HG03060 (cell line): ENCODE measurements around the gene U2AF2.

Experiments
- ATAC-seq: cut with Tn5 transposase; IDR thresholded peaks from one replicate; pipeline ENCODE4 v1.9.1; 2021; ENCODE audit warnings: low read depth, moderate number of reproducible peaks; ENCODE audit not compliant: unreplicated experiment

U2AF2 gene

DNA sequence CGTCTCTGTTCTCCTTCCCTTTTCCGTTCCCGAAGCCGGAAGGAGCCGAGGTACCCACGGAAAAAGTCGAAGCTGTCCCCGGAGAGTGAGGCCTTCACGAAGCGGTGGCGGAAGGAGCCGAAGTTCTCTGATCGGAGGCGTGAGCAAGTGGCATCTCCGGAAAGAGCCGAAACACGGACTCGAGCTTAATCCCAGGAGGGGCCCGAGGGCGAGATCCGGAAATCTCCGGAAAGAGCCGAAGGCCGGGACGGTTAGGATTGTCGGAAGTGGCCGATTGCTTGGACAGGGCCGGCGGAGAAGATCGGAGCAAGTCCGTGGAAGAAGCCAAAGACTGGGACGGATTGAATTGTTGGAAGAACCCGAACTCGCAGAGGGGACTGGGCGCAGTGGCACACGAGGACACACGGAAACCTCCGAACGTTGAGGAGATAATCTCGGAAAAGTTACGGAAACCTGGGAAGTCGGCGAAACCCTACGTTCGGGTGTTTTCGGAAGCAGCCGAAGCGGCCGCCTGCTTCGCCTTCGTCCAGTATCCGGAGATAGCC, 440 bp upstream of the U2AF2 start:
- peak; percentile 38 for ATAC-seq

DNA sequence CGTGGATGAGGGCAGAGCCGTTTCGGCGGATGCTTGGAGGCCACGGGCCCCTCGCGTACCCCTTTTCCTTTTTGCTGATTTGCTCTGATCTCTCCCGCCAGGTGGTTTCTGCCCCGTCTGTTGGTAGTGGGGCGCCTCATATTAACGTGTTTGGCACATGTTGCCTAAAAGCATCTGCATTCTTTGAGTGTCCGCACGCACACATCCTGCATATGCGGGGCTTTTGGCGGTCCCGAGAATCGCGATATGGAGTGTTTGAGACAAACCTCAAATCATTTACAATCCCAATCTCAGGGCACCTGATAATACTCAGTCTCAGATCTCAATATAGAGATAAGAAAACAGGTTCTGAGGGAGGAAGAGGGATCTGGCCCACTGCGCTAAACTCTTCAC, 809 bp downstream of the U2AF2 start:
- no peak for ATAC-seq

DNA sequence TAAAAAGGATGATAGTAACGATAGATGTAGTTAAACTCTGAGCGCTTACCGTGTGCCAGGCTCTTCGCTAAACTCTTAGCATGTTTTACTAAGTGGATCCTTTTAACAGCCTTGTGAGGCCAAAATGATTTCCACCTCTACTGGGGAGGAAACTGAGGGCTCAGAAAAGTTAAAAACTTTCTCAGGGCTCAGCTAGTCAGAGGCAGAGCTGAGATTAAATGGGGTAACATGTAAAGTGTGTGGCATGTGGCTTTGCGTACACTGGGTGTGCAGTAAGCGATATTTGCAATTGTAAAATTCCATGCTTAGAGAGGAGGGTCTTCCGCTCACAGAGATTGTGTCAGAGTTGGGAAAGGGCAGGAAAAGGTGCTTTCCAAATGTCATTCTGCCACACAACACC, 1.7 kb downstream of the U2AF2 start:
- no peak for ATAC-seq

DNA sequence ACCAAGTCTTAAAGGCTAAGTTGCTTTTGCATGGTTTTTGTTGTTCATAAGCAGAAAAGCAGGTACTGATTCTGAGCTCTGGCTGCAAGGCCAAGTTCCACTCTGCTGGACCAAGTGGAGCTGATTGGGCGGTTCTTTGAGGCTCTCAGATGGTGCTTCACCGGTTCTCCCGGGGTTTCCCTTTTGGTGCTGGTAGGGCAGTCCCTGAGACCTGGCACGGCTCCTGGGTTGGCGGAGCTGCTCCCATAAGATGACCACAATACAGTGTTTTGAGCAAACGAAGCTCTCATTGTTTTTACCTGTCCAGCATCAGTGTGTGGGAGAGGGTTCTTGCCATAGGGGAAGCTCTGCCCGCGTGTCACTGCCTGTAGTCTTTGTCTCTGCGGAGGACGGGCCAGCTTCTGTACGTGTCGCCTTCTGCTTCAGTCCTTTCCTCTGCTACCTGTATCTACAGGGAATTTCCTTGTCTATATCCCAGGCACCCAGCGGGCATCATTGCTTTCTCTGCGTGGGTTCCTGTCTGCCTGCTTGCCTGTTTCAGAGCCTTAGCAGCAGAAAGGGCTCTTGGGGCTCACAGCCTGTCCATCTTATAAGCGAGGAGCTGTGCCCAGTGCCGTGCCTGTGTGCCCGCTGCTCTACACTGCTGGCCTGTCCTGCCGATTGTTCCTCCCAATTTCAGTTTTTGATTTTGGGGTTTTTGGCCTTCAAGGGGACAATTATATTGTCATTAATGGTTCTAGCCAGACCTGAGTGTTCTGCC, 2.3 kb downstream of the U2AF2 start:
- ATAC-seq = no peak

DNA sequence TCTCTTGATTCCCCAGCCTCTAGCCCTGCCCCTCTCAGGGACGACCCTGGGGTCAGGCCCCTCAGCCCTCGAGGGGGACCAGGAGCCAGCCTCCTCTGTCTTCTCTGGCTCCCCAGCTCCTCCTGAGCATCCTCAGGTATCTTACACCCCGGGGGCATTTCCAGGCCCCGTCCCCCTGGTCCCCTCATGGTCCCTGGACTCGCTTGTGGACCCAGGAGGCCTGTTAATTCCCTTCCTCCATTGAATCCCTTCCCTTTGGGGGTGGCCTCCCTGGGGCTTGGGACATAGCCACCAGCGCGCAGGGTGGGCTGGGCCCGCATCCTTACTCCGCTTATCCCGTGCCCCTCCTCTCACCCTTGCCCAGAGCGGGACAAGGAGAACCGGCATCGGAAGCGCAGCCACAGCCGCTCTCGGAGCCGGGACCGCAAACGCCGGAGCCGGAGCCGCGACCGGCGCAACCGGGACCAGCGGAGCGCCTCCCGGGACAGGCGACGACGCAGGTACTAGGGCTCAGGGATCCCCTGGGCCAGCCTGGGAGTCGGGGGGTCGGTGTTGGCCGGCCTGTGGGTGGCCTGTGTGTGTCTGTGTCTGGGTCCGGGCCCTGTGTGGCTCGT, 4.1 kb downstream of the U2AF2 start:
- no peak for ATAC-seq

DNA sequence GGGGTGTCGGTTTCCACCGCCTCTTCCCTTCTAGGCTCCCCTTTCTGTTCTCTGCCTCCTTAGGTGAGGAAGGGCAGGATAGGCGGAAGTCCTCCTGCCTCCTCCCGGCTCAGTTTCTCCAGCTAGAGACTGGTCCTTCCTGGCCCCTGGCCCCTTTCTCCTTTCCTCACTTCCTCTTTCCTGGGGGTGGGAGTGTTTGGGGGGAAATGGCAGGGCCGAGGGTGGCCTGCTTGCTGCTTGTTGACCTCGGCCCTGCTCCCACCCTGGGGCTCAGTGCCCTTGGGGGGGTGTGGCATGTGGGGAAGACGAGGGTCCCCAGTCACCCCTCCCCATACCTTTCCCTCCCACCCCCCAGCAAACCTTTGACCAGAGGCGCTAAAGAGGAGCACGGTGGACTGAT, 5.0 kb downstream of the U2AF2 start:
- no peak for ATAC-seq

DNA sequence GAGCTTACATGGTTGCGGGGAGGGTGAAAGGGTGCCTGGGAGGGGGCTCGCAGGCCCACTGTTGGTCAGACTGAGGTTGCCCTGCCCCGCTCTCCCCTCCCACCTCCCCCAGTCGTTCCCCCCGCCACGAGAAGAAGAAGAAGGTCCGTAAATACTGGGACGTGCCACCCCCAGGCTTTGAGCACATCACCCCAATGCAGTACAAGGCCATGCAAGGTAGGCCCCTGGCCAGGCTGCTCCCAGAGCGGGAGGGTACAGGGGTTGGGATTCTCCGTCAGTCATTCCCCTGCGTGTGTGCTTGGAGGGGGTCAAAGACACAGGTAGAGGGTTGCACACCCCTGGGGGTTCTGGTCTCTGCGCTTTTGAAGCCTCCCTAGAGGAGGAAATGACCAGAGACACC, 5.6 kb downstream of the U2AF2 start:
- no peak for ATAC-seq

DNA sequence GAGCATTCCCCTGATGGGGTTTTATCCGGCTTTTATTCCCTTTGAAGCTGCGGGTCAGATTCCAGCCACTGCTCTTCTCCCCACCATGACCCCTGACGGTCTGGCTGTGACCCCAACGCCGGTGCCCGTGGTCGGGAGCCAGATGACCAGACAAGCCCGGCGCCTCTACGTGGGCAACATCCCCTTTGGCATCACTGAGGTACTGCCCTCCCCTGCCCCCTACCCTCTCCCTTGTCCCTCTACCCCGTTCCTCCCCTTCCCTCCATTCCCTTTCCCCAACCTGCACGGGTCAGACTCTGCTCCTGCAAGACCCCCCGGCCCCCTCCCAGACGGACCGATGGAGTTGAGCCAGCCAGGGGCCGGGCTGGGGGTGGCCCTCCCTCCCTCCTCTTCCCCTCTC, 6.2 kb downstream of the U2AF2 start:
- no peak for ATAC-seq

DNA sequence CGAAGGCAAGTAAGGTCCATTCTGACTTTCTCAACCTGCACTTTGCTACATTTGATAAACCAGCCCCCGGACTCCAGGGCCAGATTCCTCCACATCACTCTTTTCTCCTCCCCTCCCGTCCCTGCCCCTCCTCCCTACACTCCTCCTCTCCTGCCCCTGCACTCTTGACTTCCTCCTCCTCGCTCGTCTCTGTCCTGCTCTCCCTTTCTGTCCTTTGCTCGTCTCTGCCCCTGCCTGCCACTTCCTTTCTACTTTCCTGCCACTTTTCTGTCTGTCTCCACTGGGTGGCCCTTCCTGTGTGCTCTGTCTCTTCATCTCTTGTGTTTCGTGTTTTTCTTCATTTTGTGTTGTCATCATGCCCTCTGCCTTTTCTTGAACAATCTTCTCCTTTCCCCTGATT, 7.0 kb downstream of the U2AF2 start:
- no peak for ATAC-seq

DNA sequence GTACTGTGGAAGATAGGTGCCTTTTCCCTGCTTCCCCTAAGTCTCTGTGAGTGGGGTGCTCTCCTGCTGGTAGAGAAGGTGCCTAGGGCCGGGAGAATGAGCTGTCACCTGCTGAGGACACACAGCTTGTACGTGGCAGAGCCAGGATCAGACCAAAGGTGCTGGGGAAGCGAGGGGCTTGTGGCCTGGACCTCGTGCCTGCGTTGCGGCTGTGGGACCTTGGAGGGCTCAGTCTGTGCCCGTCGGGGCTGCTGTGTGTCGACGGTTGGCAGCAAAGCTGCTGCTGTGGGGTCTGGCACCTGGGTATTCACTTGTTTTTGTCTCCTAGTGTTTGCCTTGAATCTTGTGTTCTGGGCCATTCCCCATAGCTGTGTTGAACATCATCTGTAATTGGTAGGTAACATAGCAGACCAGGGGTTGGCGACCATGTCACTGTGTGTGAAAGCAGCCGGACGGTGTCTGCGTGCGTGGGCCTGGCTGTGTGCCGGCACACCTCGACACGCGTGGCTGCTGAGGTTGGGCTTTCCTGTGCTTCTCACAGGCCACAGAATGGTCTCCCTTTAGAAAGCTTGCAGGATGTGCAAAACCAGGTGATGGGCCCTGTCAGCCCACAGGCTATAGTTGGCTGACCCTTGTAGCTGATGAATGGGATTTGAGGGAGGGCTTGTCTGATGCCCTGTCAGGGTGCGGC, 9.2 kb downstream of the U2AF2 start:
- no peak for ATAC-seq

DNA sequence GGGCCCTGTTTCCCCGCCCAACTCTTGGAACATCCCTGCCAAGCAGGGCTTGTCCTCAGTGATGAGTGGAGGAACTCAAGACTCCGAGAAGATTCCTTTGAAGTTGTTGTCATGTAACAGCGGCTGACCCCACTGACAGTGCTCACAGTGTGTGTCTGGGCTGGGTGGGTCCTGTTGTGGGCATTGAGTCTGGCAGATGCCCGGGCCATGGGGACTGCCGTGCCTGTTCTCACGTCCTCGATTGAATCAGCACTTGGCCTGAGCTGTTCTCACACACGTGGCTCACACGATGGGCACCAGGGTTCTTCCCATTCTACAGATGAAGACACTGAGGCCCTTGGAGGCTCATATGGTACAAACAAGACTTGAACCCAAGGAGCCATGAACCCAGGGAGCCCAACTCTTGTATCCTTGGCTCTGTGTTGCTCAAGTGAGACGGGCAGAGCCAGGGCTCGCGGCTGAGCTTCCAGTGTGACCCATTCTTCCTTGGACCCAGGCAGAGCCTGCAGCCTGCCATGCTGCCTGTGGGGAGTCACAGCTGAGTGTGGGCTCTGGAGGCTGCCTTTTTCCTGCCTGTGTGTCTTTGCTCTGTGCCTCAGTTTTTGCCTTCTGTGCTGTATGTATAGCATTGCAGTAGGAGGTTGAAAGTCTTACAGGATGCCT, 11.6 kb downstream of the U2AF2 start:
- no peak for ATAC-seq

DNA sequence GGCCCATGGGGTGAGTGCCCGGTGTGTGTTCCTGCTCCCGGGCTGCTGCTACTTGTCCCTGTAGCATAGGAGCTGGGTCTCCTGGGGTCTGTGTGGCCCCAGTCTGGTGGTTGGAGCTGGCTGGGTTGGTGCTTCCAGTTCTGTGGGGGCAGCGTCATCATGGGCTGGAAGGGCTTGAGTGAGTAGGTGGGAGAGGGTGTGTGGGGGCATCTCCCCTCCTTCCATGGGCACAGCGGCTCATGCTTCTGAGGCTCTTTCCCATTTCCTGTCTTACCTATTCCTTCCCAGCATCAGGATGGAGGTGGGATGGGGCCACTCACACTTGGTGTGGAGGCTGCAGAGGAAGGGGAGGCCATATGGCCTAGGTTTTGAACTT, 12.2 kb downstream of the U2AF2 start:
- ATAC-seq = no peak

DNA sequence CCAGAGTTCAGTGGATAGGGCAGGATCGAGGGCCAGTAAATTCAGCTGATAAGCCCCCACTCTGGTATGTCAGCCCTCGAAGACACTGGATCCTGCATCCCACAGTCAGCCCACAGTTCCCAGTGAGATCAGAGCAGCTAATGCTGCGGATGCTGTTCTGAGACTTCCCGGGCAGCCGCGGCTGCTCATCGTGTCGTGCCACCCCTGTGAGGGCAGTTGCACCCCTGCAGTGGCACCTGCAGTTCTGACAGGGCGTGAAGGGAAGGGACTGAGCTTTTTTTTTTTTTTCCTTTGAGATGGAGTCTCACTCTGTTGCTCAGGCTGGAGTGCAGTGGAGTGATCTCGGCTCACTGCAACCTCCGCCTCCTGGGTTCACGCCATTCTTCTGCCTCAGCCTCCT, 12.7 kb downstream of the U2AF2 start:
- no peak for ATAC-seq

DNA sequence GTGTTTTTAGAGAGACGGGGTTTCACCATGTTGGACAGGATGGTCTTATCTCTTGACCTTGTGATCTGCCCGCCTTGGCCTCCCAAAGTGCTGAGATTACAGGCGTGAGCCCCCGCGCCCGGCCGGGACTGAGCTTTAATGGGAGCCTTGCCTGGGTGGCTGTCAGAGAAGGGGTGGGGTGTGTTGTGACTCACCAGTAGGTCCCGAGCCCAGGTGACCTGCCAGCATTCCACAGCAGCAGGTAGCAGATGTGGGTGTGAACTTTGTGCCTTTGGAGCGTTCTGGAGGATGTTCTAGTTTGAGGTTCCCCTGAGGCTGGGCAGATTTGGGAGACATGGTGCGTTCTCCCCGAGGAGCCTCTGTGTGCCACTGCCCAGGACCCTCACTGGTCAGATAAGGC, 13.1 kb downstream of the U2AF2 start:
- ATAC-seq = no peak

DNA sequence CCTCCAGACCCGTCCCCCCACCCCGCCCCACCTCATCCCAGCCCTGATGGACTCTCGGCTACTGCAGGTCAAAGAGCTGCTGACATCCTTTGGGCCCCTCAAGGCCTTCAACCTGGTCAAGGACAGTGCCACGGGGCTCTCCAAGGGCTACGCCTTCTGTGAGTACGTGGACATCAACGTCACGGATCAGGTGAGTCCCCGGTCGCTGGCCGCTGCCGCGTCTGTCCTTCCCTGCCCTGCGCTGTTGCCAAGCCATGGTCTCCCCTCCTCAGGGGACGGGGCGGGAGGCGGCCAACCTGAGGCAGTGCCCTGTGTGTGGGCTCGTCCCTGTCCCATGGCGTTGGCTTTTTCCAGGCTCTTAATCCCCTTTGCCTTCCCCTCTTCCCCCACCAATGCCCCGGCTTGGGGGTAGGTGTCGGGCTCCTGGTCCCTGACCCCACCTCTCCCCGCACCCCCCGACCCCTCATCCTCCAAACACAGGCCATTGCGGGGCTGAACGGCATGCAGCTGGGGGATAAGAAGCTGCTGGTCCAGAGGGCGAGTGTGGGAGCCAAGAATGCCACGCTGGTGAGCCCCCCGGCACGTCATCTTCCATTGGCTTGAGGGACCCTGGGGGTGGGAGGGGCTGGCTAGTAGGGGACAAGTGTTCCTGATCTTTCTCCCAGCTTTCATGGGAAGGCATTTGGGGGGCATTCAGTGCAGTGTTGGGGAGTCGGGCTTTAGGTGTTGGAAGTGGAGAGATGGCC, 13.9 kb downstream of the U2AF2 start:
- ATAC-seq = no peak

DNA sequence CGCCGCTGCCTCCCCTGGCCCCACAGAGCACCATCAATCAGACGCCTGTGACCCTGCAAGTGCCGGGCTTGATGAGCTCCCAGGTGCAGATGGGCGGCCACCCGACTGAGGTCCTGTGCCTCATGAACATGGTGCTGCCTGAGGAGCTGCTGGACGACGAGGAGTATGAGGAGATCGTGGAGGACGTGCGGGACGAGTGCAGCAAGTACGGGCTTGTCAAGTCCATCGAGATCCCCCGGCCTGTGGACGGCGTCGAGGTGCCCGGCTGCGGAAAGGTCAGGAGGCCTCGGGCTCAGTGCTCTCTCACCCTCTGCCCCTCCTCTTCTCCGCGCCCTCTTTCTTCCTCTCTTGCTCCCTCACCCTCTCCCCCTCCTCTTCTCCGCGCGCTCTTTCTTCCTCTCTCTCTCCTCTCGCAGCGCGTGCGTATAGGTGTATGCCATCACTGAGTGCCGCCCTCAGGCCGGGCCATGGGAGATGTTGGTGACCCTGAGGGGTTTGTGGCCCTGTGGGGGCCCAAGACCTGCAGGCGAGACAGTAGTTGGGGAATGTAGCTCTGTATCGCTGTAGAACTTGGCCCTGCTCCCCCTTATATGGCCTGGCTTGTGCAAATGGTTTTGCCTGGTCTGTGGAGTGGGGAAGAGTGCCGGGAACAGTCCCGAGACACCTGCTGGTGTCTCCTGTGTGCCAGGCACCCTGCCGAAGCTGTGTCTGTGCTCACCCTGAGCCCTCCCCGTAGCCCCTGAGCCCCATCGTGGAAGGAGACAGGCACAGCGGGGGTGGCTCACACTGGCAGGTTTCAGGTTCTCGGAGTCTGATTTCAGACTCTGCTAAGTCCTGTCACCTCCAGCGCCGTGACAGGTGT, 14.8 kb downstream of the U2AF2 start:
- ATAC-seq = no peak

DNA sequence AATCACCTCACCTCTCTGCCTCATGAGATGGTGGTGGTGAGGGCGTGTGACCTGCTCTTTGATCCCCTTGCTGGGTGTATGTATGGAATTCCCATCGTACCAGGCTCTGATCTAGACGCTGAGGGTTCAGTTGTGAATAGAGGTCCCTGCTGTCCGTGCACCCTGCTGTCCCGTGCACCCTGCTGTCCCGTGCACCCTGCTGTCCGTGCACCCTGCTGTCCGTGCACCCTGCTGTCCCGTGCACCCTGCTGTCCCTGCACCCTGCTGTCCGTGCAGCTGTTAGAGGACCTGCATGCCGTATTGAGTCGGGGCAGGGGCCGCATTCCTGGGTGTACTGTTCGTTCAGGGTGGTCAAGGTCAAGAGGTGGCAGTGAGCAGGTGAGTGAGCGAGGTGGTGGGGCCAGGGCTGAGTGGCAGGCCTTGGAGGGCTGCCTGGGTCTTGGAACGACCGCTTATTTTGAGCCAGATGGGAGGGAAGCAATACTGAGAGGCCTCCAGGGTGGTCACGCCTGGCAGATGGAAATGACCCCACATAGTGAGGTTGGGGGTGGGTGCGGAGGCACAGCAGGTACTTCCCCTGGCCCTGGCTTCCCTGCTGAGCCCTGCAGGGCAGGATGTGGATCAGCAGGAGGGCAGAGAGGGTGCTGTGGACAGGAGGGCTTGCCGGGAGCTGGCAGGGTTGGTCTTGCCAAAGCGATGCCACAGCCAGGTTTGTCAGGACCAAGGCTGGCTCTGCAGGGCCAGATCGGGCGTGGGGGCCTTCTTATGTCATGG, 15.6 kb downstream of the U2AF2 start:
- ATAC-seq = no peak

DNA sequence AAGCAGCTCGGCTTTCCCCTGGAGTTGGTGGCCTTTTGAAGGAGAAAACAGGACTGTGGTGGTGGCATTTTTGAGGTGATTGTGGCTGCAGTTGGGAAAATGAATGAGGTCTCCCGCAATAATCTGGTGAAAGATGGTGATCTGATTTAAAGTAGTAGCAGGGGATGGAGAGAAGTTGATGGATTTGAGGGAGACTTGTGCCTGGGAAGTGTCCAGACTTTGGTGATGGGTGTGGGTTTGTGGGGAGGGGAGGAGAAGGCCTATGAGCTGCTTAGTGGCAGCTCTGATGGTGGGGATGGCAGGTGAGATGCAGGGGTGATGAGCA, 16.2 kb downstream of the U2AF2 start:
- ATAC-seq = no peak

DNA sequence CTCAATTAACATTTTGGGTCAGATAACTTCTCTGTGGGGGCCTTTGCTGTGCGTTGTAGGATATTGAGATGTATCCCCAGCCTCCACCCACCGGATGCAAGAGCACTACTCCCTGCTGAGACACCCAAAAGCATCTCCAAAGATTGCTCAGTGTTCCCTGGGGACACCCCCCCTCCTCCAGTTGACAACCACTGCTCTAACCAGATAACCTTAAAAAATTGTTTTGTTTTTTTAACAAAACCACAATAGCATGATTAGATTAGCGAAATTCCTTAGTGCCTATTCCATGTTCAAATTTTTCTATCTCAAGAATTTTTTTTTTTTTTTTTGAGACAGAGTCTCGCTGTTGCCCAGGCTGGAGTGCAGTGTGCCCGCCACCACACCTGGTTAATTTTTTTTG, 17.6 kb downstream of the U2AF2 start:
- no peak for ATAC-seq
